WTC11 (cell line): ENCODE results near the gene CNTNAP3B.
"Not testable (repeated sequence)": the region's sequence is repeated elsewhere in the genome, so short reads cannot be mapped to it uniquely, and the experiment has no call there.

Experiments used
- CTCF ChIP-seq: fragments of 200-600 bp; IDR thresholded peaks from 2 replicates; pipeline ENCODE4 v1.8.0; 2022; ENCODE audit warnings: antibody characterized with exemption
- MAX ChIP-seq: sonication (generic); formaldehyde crosslinking; IDR thresholded peaks from 2 replicates; pipeline ENCODE4 v1.8.0; 2022; ENCODE audit warnings: mild to moderate bottlenecking, missing genetic modification reagents
- NFE2L1 ChIP-seq: sonication (generic); formaldehyde crosslinking; IDR thresholded peaks from 2 replicates; pipeline ENCODE4 v1.8.1; 2023; ENCODE audit warnings: missing genetic modification reagents
- ZNF219 ChIP-seq: sonication (generic); formaldehyde crosslinking; IDR thresholded peaks from 2 replicates; pipeline ENCODE4 v1.8.0; 2023; ENCODE audit warnings: missing genetic modification reagents, mild to moderate bottlenecking, borderline replicate concordance

- not testable (repeated sequence) for TF ChIP-seq CTCF; NFE2L1 (CRISPR knock-in tag); MAX; ZNF219 (CRISPR knock-in tag)
Measured at GRCh38 chr9:42121007-42121406, 8.2 kb downstream of the CNTNAP3B start.
